ENCODE results near the gene AARSD1.

The AARSD1 gene

DNA sequence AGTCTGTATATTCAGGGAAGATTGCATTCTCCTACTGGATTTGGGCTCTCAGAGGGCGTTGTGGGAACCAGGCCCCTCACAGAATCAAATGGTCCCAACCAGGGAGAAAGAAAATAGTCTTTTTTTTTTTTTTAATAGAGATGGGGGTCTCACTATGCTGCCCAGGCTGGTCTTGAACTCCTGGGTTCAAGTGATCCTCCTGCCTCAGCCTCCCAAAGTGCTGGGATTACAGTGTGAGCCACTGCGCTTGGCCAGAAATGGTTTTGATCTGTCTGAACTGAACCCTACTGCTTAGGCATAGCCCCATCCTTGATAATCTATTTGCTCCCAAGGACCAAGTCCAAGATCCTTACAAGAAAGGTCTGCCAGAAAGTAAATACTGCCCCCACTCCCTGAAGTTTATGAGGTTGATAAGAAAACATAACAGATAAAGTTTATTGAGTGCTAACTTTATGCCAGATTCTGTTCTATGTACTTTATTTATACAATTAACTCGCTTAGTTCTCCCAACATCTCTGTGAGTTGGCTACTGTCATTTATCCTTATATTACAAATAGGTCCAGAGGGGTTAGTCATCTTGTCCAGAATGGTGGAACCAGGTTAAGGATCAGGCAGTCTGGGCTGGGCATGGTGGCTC lies 50.2 kb downstream of the AARSD1 start:
- TF ChIP-seq, protein P1, sequence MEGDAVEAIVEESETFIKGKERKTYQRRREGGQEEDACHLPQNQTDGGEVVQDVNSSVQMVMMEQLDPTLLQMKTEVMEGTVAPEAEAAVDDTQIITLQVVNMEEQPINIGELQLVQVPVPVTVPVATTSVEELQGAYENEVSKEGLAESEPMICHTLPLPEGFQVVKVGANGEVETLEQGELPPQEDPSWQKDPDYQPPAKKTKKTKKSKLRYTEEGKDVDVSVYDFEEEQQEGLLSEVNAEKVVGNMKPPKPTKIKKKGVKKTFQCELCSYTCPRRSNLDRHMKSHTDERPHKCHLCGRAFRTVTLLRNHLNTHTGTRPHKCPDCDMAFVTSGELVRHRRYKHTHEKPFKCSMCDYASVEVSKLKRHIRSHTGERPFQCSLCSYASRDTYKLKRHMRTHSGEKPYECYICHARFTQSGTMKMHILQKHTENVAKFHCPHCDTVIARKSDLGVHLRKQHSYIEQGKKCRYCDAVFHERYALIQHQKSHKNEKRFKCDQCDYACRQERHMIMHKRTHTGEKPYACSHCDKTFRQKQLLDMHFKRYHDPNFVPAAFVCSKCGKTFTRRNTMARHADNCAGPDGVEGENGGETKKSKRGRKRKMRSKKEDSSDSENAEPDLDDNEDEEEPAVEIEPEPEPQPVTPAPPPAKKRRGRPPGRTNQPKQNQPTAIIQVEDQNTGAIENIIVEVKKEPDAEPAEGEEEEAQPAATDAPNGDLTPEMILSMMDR (IDR thresholded peaks at IDR 0.05; ENCODE audit: low read depth, low read length) = no peak
- H3K9me3 ChIP-seq (ENCODE audit: severe bottlenecking) = no peaks in the 10 kb centered on the region
- no peak overlapping the region for H3K4me3 ChIP-seq (ENCODE audit: low read depth, low read length)
- no peaks in the 10 kb centered on the region for H3K36me3 ChIP-seq
- no peaks in the 10 kb centered on the region for H3K27me3 ChIP-seq (ENCODE audit: insufficient read depth, low read depth, severe bottlenecking)
- no peak overlapping the region for H3K27ac ChIP-seq
- no peak for DNase-seq

DNA sequence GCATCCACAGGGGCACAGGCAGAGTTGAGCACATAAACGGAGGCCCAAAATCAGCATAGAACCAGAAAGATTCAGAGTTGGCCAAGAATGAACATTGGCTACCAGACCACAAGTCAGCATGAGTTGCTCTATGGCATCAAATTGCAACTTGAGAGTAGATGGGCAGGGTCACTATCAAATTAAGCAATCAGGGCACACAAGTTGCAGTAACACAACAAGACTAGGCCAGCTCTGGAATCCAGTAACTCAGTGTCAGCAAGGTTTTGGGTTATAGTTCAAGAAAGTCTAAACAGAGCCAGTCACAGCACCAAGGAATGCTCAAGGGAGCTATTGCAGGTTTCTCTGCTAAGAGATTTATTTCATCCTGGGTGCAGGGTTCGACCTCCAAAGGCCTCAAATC lies 50.7 kb downstream of the AARSD1 start:
- Histone ChIP-seq H3K36me3 (no peaks in the 10 kb centered on the region), H3K9me3 (ENCODE audit: severe bottlenecking) (no peaks in the 10 kb centered on the region), H3K27me3 (ENCODE audit: insufficient read depth, low read depth, severe bottlenecking) (no peaks in the 10 kb centered on the region), H3K4me3 (ENCODE audit: low read depth, low read length) (no peak overlapping the region), H3K27ac (no peak overlapping the region)
- DNase-seq = no peak
- TF ChIP-seq, protein P1 (IDR thresholded peaks at IDR 0.05; ENCODE audit: low read depth, low read length) = no peak

DNA sequence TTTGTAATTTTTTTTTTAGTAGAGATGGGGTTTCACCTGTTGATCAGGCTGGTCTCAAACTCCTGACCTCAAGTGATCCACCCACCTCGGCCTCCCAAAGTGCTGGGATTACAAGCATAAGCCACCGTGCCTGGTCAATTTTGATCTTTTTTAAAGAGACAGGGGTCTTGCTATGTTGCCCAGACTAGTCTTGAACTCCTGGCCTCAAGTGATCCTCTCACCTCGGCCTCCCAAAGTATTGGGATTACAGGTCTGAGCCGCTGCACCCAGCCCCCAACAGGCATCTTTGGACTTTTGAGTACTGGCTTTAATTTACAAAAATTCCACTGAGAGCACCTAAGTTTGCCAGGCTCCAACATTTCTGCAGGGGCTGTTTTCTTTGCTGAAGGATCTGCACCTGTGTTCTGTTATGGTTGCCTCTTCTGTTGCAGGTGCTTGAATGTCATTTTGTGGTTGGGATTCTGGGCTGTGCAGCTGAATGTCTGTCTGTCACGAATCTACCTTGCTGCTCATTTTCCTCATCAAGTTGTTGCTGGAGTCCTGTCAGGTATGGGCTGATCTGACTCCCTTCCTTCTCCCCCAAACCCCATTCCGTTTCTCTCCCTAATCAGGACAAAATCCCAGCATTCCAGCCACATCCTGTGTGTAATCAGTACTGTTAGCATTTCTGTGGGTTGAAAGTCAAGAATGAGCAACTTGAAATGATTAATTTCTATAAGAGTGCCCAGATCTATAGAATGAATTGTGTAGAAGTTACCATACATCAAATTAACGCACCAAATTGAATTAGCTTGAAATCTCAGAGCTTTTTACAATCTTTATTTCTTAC lies 55.2 kb downstream of the AARSD1 start:
- no peak for DNase-seq
- TF ChIP-seq, protein P1 (IDR thresholded peaks at IDR 0.05; ENCODE audit: low read depth, low read length) = no peak
- no peaks in the 10 kb centered on the region for H3K27me3 ChIP-seq (ENCODE audit: insufficient read depth, low read depth, severe bottlenecking)
- H3K27ac ChIP-seq = no peak overlapping the region
- no peaks in the 10 kb centered on the region for H3K9me3 ChIP-seq (ENCODE audit: severe bottlenecking)
- no peaks in the 10 kb centered on the region for H3K36me3 ChIP-seq
- H3K4me3 ChIP-seq (ENCODE audit: low read depth, low read length) = no peak overlapping the region

DNA sequence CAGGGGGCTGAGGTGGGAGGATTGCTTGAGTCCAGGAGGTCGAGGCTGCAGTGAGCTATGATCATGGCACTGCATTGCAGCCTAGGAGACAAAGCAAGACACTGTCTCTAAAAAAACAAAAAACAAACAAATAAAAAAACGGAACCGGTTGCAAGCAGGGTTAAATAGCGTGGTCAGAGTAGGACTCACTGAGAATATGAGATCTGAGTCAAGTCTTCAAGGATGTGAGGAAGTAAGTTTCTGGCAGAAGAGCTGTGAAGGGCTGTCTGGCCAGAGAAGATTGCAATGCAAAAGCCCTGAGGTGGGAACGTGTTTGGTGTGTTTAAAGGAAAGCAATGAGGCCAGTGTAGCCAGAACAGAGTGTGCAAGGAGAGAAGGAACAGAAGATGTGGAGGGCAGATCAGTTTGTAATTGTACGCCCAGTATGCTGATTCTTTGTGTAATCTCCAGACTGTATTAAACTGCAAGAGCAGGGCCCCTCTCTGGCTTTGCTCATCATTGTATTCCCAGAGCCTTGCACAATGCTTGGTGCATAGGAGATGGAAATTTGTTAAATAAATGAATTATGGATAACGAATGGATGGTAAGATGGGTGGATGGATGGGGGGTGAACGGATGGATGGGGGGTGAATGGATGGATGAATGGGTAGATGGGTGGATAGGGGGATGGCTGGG lies 57.3 kb downstream of the AARSD1 start:
- TF ChIP-seq, protein P1 (IDR thresholded peaks at IDR 0.05; ENCODE audit: low read depth, low read length) = no peak
- H3K36me3 ChIP-seq = no peaks in the 10 kb centered on the region
- no peak for DNase-seq
- no peak overlapping the region for H3K27ac ChIP-seq
- H3K9me3 ChIP-seq (ENCODE audit: severe bottlenecking) = no peaks in the 10 kb centered on the region
- no peaks in the 10 kb centered on the region for H3K27me3 ChIP-seq (ENCODE audit: insufficient read depth, low read depth, severe bottlenecking)
- H3K4me3 ChIP-seq (ENCODE audit: low read depth, low read length) = no peak overlapping the region

DNA sequence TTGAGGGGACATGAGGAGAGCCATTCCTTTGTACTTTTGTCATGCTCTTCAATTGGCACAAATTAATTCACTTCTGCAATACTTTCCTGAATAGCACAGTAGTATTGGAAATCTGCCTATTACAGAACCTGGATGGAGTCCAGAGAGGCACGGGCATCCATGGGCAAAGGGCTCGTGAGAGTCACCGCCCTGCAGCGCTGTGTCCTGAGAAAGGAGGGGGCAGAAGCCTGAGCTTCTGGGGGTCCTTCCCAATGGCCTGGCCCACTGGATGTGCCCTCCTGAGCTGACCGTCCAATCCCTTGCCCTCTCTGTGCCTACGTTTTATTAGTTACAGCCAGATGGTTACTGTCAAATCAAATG lies 60.2 kb downstream of the AARSD1 start:
- H3K4me3 ChIP-seq (ENCODE audit: low read depth, low read length) = no peak overlapping the region
- TF ChIP-seq, protein P1 (IDR thresholded peaks at IDR 0.05; ENCODE audit: low read depth, low read length) = no peak
- H3K27ac ChIP-seq = no peak overlapping the region
- no peaks in the 10 kb centered on the region for H3K9me3 ChIP-seq (ENCODE audit: severe bottlenecking)
- H3K27me3 ChIP-seq (ENCODE audit: insufficient read depth, low read depth, severe bottlenecking) = no peaks in the 10 kb centered on the region
- DNase-seq = no peak
- H3K36me3 ChIP-seq = no peaks in the 10 kb centered on the region
